Activated naive CD8-positive, alpha-beta T cell treated with anti-CD3 and anti-CD28 coated beads, Interleukin-2, amount 50 U/mL, for 24 hours (primary cell): ENCODE data around the gene ZNF503.

ENCODE experiments used
- ATAC-seq: fragments of 150-1000 bp; cut with Tn5 transposase; one replicate; pipeline ENCODE4 v1.10.0; 2021
- DNase-seq: peaks from one replicate; pipeline ENCODE4 v3.0.0; 2021
- H3K27ac Mint-ChIP-seq: one replicate; pipeline ENCODE4 v1.8.0; 2021; ENCODE audit warnings: mild to moderate bottlenecking, mixed read lengths
- H3K27me3 Mint-ChIP-seq: one replicate; pipeline ENCODE4 v1.8.0; 2021; ENCODE audit warnings: mixed read lengths
- H3K36me3 Mint-ChIP-seq: one replicate; pipeline ENCODE4 v1.8.0; 2021; ENCODE audit warnings: low read depth, mixed read lengths
- H3K4me1 Mint-ChIP-seq: one replicate; pipeline ENCODE4 v1.8.0; 2021; ENCODE audit warnings: mixed read lengths
- H3K4me3 Mint-ChIP-seq: one replicate; pipeline ENCODE4 v1.8.0; 2021; ENCODE audit warnings: mild to moderate bottlenecking, moderate library complexity, mixed read lengths
- H3K9me3 Mint-ChIP-seq: one replicate; pipeline ENCODE4 v1.8.0; 2021; ENCODE audit warnings: mixed read lengths

The ZNF503 gene

GRCh38 chr10:75424571-75424970, 23.0 kb upstream of the ZNF503 start:
- Mint-ChIP-seq H3K36me3 (no peaks in the 10 kb centered on the region), H3K4me1 (no peaks in the 10 kb centered on the region), H3K4me3 (no peak overlapping the region), H3K27me3 (peaks cover 8% of the 10 kb centered on the region), H3K27ac (no peak overlapping the region), H3K9me3 (no peaks in the 10 kb centered on the region)
- ATAC-seq (no peak), DNase-seq (no peak)

GRCh38 chr10:75422913-75423312, 21.3 kb upstream of the ZNF503 start:
- H3K9me3 Mint-ChIP-seq, result no peaks in the 10 kb centered on the region

GRCh38 chr10:75418712-75419111, 17.1 kb upstream of the ZNF503 start:
- DNase-seq (no peak), ATAC-seq (no peak)
- no peaks in the 10 kb centered on the region for H3K36me3 Mint-ChIP-seq
- H3K4me3 Mint-ChIP-seq, result no peak overlapping the region
- H3K27me3 Mint-ChIP-seq, result peaks cover 19% of the 10 kb centered on the region
- H3K27ac Mint-ChIP-seq, result no peak overlapping the region
- no peaks in the 10 kb centered on the region for H3K9me3 Mint-ChIP-seq
- H3K4me1 Mint-ChIP-seq, result no peaks in the 10 kb centered on the region

More at GRCh38 chr10:75422913-75423312, 21.3 kb upstream of the ZNF503 start:
- DNase-seq (no peak), ATAC-seq (no peak)
- H3K4me3 Mint-ChIP-seq, result no peak overlapping the region
- H3K27me3 Mint-ChIP-seq, result peaks cover 5% of the 10 kb centered on the region
- H3K27ac Mint-ChIP-seq, result no peak overlapping the region
- no peaks in the 10 kb centered on the region for H3K36me3 Mint-ChIP-seq
- H3K4me1 Mint-ChIP-seq, result no peaks in the 10 kb centered on the region

- Mint-ChIP-seq H3K4me3 (no peak overlapping the region), H3K27ac (no peak overlapping the region), H3K9me3 (no peaks in the 10 kb centered on the region), H3K36me3 (no peaks in the 10 kb centered on the region), H3K4me1 (no peaks in the 10 kb centered on the region), H3K27me3 (peaks cover 19% of the 10 kb centered on the region)
- DNase-seq (no peak), ATAC-seq (no peak)
These were observed 16.7 kb upstream of the ZNF503 start for GRCh38 chr10:75418293-75418692.

GRCh38 chr10:75417522-75417927, 16.0 kb upstream of the ZNF503 start:
- Mint-ChIP-seq H3K4me3 (no peak overlapping the region), H3K27me3 (peaks cover 22% of the 10 kb centered on the region), H3K36me3 (no peaks in the 10 kb centered on the region), H3K4me1 (no peaks in the 10 kb centered on the region), H3K27ac (no peak overlapping the region), H3K9me3 (no peaks in the 10 kb centered on the region)
- DNase-seq (no peak), ATAC-seq (peak; percentile 24)

GRCh38 chr10:75414527-75414926, 13.0 kb upstream of the ZNF503 start:
- H3K4me3 Mint-ChIP-seq, result no peak overlapping the region
- H3K36me3 Mint-ChIP-seq, result no peaks in the 10 kb centered on the region
- DNase-seq (no peak), ATAC-seq (no peak)
- no peak overlapping the region for H3K27ac Mint-ChIP-seq
- H3K9me3 Mint-ChIP-seq, result no peaks in the 10 kb centered on the region
- peaks cover 6% of the 10 kb centered on the region for H3K4me1 Mint-ChIP-seq
- H3K27me3 Mint-ChIP-seq, result peaks cover 47% of the 10 kb centered on the region

GRCh38 chr10:75410132-75411005, 8.8 kb upstream of the ZNF503 start:
- Mint-ChIP-seq H3K27me3 (peaks cover 65% of the 10 kb centered on the region), H3K9me3 (no peaks in the 10 kb centered on the region), H3K27ac (no peak overlapping the region), H3K36me3 (no peaks in the 10 kb centered on the region), H3K4me1 (peaks cover 19% of the 10 kb centered on the region), H3K4me3 (peak overlapping the region; percentile 51)
- DNase-seq (no peak), ATAC-seq (no peak)

- no peaks in the 10 kb centered on the region for H3K36me3 Mint-ChIP-seq
- H3K4me3 Mint-ChIP-seq, result peak overlapping the region; percentile 53
- peak; percentile 38 for DNase-seq
- peaks cover 66% of the 10 kb centered on the region for H3K27me3 Mint-ChIP-seq
- peaks cover 19% of the 10 kb centered on the region for H3K4me1 Mint-ChIP-seq
- no peak for ATAC-seq
- H3K27ac Mint-ChIP-seq, result no peak overlapping the region
- H3K9me3 Mint-ChIP-seq, result no peaks in the 10 kb centered on the region
These were observed 7.6 kb upstream of the ZNF503 start for GRCh38 chr10:75408911-75409885.

GRCh38 chr10:75408509-75408875, 6.9 kb upstream of the ZNF503 start:
- Mint-ChIP-seq H3K36me3 (no peaks in the 10 kb centered on the region), H3K27me3 (peaks cover 70% of the 10 kb centered on the region), H3K4me3 (no peak overlapping the region), H3K4me1 (peaks cover 24% of the 10 kb centered on the region), H3K9me3 (no peaks in the 10 kb centered on the region), H3K27ac (no peak overlapping the region)
- ATAC-seq, result no peak
- DNase-seq, result no peak

- DNase-seq (no peak), ATAC-seq (no peak)
- peaks cover 29% of the 10 kb centered on the region for H3K4me1 Mint-ChIP-seq
- peak overlapping the region; percentile 57 for H3K4me3 Mint-ChIP-seq
- no peaks in the 10 kb centered on the region for H3K36me3 Mint-ChIP-seq
- H3K27me3 Mint-ChIP-seq, result peaks cover 74% of the 10 kb centered on the region
- H3K27ac Mint-ChIP-seq, result no peak overlapping the region
- H3K9me3 Mint-ChIP-seq, result no peaks in the 10 kb centered on the region
These were observed 6.3 kb upstream of the ZNF503 start for GRCh38 chr10:75407713-75408508.

- no peak for DNase-seq
- H3K27me3 Mint-ChIP-seq, result peaks cover 78% of the 10 kb centered on the region
- no peaks in the 10 kb centered on the region for H3K9me3 Mint-ChIP-seq
- no peaks in the 10 kb centered on the region for H3K36me3 Mint-ChIP-seq
- peak overlapping the region; percentile 57 for H3K4me3 Mint-ChIP-seq
- no peak for ATAC-seq
- H3K4me1 Mint-ChIP-seq, result peaks cover 36% of the 10 kb centered on the region
- no peak overlapping the region for H3K27ac Mint-ChIP-seq
These were observed 5.7 kb upstream of the ZNF503 start for GRCh38 chr10:75407224-75407712.

- Mint-ChIP-seq H3K9me3 (no peaks in the 10 kb centered on the region), H3K27me3 (peaks cover 79% of the 10 kb centered on the region), H3K4me3 (no peak overlapping the region), H3K36me3 (no peaks in the 10 kb centered on the region), H3K4me1 (peaks cover 36% of the 10 kb centered on the region), H3K27ac (no peak overlapping the region)
- ATAC-seq (no peak), DNase-seq (no peak)
These were observed 5.1 kb upstream of the ZNF503 start for GRCh38 chr10:75406462-75407223.

GRCh38 chr10:75405598-75406461, 4.3 kb upstream of the ZNF503 start:
- Mint-ChIP-seq H3K36me3 (no peaks in the 10 kb centered on the region), H3K27ac (no peak overlapping the region), H3K9me3 (no peaks in the 10 kb centered on the region), H3K4me1 (peaks cover 36% of the 10 kb centered on the region), H3K4me3 (no peak overlapping the region), H3K27me3 (peaks cover 74% of the 10 kb centered on the region)
- DNase-seq (no peak), ATAC-seq (no peak)
